Measurements from ENCODE around the gene CIB4. TPM values are rescaled to one million over a fixed set of nuclear protein-coding genes. Genes with fewer than 3 reads are reported as not detected.

The CIB4 gene
- total RNA-seq, 1 experiment from 2014 or later: not detected

DNA sequence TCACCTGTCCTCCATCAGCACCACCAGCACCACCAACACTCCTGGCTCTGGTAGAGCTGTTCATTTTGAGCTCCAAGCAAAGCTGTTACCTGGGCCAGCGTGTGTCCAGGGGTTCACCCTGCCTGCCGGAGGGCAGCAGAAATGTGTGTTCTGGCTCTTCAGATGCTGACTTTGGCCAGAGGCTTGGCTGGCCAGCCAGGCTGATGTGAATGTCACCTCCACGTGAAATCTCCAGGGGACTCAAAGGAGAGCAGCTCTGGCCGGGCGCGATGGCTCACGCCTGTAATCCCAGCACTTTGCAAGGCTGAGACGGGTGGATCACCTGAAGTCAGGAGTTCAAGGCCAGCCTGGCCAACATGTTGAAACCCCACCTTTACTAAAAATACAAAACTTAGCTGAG lies 33.5 kb downstream of the CIB4 start:
- Mint-ChIP-seq H3K9me3 (no peaks in the 10 kb centered on the region), H3K4me1 (peaks cover 19% of the 10 kb centered on the region), H3K27me3 (ENCODE audit: low read depth) (peaks cover 2% of the 10 kb centered on the region; the same call in 1 of the 2 replicates), H3K27ac (no peak overlapping the region), H3K36me3 (no peaks in the 10 kb centered on the region), H3K4me3 (no peak overlapping the region)
- DNase-seq (ENCODE audit: low spot score): no peak
- ChIA-PET POLR2A (no interaction called here), CTCF (interaction anchor here (1.2 to 5.5 kb wide), 8 partner anchors 8 to 138 kb away, joined by 4 to 83 read pairs (median 6); partner anchors contain the start of gene CIB4)
- ATAC-seq: no peak
- no peak for TF ChIP-seq ETV6 (CRISPR knock-in tag; IDR thresholded peaks at IDR 0.05)
- TF ChIP-seq, protein P1, sequence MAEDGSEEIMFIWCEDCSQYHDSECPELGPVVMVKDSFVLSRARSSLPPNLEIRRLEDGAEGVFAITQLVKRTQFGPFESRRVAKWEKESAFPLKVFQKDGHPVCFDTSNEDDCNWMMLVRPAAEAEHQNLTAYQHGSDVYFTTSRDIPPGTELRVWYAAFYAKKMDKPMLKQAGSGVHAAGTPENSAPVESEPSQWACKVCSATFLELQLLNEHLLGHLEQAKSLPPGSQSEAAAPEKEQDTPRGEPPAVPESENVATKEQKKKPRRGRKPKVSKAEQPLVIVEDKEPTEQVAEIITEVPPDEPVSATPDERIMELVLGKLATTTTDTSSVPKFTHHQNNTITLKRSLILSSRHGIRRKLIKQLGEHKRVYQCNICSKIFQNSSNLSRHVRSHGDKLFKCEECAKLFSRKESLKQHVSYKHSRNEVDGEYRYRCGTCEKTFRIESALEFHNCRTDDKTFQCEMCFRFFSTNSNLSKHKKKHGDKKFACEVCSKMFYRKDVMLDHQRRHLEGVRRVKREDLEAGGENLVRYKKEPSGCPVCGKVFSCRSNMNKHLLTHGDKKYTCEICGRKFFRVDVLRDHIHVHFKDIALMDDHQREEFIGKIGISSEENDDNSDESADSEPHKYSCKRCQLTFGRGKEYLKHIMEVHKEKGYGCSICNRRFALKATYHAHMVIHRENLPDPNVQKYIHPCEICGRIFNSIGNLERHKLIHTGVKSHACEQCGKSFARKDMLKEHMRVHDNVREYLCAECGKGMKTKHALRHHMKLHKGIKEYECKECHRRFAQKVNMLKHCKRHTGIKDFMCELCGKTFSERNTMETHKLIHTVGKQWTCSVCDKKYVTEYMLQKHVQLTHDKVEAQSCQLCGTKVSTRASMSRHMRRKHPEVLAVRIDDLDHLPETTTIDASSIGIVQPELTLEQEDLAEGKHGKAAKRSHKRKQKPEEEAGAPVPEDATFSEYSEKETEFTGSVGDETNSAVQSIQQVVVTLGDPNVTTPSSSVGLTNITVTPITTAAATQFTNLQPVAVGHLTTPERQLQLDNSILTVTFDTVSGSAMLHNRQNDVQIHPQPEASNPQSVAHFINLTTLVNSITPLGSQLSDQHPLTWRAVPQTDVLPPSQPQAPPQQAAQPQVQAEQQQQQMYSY (CRISPR knock-in tag; IDR thresholded peaks at IDR 0.05): no peak
- TF ChIP-seq FOXK1 (CRISPR knock-in tag; IDR thresholded peaks at IDR 0.05): no peak
- TF ChIP-seq FOXP1 (CRISPR knock-in tag; IDR thresholded peaks at IDR 0.05; ENCODE audit: borderline replicate concordance): no peak
- TF ChIP-seq, protein P2, sequence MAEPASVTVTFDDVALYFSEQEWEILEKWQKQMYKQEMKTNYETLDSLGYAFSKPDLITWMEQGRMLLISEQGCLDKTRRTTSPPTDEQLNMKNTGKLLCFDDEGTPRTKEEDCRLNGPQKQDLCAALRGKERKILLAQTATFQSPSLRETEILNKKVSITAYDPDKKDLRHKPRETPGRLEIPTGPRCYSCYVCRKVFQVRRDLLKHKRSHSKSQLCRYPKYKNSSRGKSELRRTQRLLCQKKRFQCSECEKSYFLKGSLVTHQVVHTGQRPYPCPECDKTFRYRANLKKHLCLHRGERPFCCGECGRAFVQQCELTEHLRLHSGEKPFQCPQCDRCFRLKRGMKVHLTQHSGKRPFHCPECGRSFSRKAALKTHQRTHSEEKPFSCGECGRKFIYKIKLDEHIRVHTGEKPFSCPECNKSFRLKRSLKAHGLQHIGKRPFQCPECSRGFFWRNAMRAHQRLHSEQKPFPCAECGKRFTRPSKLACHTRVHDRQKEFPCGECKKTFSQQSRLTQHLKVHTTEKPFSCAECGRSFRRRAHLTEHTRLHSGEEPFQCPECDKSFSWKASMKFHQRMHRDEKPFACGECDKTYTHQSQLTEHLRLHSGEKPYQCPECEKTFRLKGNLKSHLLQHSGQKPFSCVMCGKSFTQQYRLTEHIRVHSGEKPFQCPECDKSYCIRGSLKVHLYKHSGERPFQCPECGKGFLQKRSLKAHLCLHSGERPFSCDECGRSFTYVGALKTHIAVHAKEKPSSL (CRISPR knock-in tag; conservative IDR thresholded peaks at IDR 0.05): no peak
- TF ChIP-seq ZNF317 (CRISPR knock-in tag; IDR thresholded peaks at IDR 0.05; ENCODE audit: borderline replicate concordance, low read depth): no peak
- TF ChIP-seq NR2C2 (CRISPR knock-in tag; IDR thresholded peaks at IDR 0.05): no peak
- TF ChIP-seq, protein P3, sequence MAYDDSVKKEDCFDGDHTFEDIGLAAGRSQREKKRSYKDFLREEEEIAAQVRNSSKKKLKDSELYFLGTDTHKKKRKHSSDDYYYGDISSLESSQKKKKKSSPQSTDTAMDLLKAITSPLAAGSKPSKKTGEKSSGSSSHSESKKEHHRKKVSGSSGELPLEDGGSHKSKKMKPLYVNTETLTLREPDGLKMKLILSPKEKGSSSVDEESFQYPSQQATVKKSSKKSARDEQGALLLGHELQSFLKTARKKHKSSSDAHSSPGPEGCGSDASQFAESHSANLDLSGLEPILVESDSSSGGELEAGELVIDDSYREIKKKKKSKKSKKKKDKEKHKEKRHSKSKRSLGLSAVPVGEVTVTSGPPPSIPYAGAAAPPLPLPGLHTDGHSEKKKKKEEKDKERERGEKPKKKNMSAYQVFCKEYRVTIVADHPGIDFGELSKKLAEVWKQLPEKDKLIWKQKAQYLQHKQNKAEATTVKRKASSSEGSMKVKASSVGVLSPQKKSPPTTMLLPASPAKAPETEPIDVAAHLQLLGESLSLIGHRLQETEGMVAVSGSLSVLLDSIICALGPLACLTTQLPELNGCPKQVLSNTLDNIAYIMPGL (CRISPR knock-in tag; IDR thresholded peaks at IDR 0.05): no peak
- TF ChIP-seq, protein P4, sequence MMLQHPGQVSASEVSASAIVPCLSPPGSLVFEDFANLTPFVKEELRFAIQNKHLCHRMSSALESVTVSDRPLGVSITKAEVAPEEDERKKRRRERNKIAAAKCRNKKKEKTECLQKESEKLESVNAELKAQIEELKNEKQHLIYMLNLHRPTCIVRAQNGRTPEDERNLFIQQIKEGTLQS (CRISPR knock-in tag; conservative IDR thresholded peaks at IDR 0.05): no peak
- no peak for TF ChIP-seq TP53 (CRISPR knock-in tag; IDR thresholded peaks at IDR 0.05)
- no peak for TF ChIP-seq ZNF138 (CRISPR knock-in tag; conservative IDR thresholded peaks at IDR 0.05)

DNA sequence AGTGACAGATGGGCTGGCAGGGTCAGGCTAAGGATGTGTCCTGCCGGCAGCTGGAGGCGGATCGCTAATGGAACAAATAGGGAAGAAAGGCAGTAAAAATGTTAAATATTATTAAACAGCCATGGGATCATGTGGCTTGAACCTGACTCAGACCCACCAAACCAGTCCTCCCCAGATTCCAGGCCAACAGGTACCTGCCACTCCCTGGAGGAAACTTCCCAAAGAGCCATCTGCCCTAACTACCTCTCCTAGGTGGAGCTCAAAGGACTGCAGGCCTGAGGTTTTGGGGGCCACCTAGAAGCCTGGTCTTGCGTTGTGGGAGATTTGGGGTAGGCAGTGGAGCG lies 34.3 kb downstream of the CIB4 start:
- DNase-seq (ENCODE audit: low spot score): no peak
- Mint-ChIP-seq H3K27me3 (ENCODE audit: low read depth) (peaks cover 2% of the 10 kb centered on the region; the same call in 1 of the 2 replicates), H3K9me3 (no peaks in the 10 kb centered on the region), H3K4me1 (peaks cover 15% of the 10 kb centered on the region), H3K36me3 (no peaks in the 10 kb centered on the region), H3K27ac (no peak overlapping the region), H3K4me3 (no peak overlapping the region)
- POLR2A ChIA-PET: no interaction called here
- no peak for ATAC-seq
- CTCF ChIA-PET: interaction anchor here (1.0 to 5.5 kb wide), 15 partner anchors 9 to 417 kb away, joined by 3 to 83 read pairs (median 4); partner anchors contain the start of gene CIB4
- TF ChIP-seq ZBTB21 (CRISPR knock-in tag; IDR thresholded peaks at IDR 0.05; ENCODE audit: borderline replicate concordance) (no peak), ZNF671 (CRISPR knock-in tag; IDR thresholded peaks at IDR 0.05) (no peak), SP1 (CRISPR knock-in tag; conservative IDR thresholded peaks at IDR 0.05) (no peak), SMAD3 (CRISPR knock-in tag; IDR thresholded peaks at IDR 0.05; ENCODE audit: borderline replicate concordance) (no peak), FOXK1 (CRISPR knock-in tag; IDR thresholded peaks at IDR 0.05) (no peak), RORB (CRISPR knock-in tag; IDR thresholded peaks at IDR 0.05) (no peak), ZNF317 (CRISPR knock-in tag; IDR thresholded peaks at IDR 0.05; ENCODE audit: borderline replicate concordance, low read depth) (no peak), ZNF219 (CRISPR knock-in tag; IDR thresholded peaks at IDR 0.05; ENCODE audit: borderline replicate concordance) (no peak), CREM (CRISPR knock-in tag; IDR thresholded peaks at IDR 0.05) (no peak), ZNF396 (CRISPR knock-in tag; IDR thresholded peaks at IDR 0.05; ENCODE audit: borderline replicate concordance) (no peak), SMAD4 (CRISPR knock-in tag; IDR thresholded peaks at IDR 0.05) (no peak), TCF7 (CRISPR knock-in tag; IDR thresholded peaks at IDR 0.05; ENCODE audit: low read depth) (no peak), FOXP1 (CRISPR knock-in tag; IDR thresholded peaks at IDR 0.05; ENCODE audit: borderline replicate concordance) (no peak), FOXJ3 (CRISPR knock-in tag; IDR thresholded peaks at IDR 0.05; ENCODE audit: borderline replicate concordance) (no peak)
- TF ChIP-seq, protein P5, sequence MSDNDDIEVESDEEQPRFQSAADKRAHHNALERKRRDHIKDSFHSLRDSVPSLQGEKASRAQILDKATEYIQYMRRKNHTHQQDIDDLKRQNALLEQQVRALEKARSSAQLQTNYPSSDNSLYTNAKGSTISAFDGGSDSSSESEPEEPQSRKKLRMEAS (CRISPR knock-in tag; IDR thresholded peaks at IDR 0.05): no peak
- TF ChIP-seq, protein P6, sequence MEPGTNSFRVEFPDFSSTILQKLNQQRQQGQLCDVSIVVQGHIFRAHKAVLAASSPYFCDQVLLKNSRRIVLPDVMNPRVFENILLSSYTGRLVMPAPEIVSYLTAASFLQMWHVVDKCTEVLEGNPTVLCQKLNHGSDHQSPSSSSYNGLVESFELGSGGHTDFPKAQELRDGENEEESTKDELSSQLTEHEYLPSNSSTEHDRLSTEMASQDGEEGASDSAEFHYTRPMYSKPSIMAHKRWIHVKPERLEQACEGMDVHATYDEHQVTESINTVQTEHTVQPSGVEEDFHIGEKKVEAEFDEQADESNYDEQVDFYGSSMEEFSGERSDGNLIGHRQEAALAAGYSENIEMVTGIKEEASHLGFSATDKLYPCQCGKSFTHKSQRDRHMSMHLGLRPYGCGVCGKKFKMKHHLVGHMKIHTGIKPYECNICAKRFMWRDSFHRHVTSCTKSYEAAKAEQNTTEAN (CRISPR knock-in tag; IDR thresholded peaks at IDR 0.05): no peak
- TF ChIP-seq, protein P7, sequence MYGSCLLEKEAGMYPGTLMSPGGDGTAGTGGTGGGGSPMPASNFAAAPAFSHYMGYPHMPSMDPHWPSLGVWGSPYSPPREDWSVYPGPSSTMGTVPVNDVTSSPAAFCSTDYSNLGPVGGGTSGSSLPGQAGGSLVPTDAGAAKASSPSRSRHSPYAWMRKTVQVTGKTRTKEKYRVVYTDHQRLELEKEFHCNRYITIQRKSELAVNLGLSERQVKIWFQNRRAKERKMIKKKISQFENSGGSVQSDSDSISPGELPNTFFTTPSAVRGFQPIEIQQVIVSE (CRISPR knock-in tag; IDR thresholded peaks at IDR 0.05; ENCODE audit: borderline replicate concordance): no peak

All from WTC11 (cell line).